ENCODE data around the gene RBMS3. TPM values are rescaled to one million over a fixed set of nuclear protein-coding genes. Genes with fewer than 3 reads are reported as not detected.

Gene RBMS3
- total and polyA plus RNA-seq, 2 of the 8 experiments (the other 6 are each of a cell fraction or from before 2014, with no cell fraction given) = 3.7 to 6.9 TPM

DNA sequence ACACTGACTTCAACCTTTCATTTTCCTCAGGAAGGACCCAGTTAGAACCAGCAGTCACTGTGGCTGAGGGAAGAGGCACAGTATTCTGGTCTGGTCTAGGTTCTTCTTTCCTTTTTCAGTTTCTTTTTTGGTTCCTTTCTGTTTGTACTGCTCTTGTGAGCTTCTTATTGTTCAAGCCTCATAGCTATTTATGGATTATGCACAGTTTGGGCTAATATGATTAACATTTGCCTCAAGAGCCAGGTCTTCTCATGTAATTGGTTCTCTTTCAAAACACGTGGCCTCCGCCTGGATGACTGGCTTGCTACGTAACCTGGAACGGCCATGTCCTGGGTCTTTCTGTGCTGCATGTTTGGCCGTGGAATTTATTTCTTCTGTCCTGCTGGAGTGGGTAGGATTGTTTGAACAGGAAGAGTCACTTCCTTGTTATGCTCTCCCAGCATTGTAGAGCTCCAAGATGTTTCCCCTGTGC is 43.3 kb downstream of the RBMS3 start:
- H3K4me1 ChIP-seq (replicated peaks in 1 of 4; ENCODE audit: control insufficient read depth in 3 of 4, insufficient read depth in 4 of 4, low read length in 3 of 4) = no peaks in the 10 kb centered on the region
- H3K9me3 ChIP-seq (ENCODE audit: insufficient read depth in 2 of 2, low read depth in 1 of 2, low read length in 1 of 2) = no peaks in the 10 kb centered on the region
- no peak overlapping the region for H2BK120ac ChIP-seq (replicated peaks; ENCODE audit: low read depth, low read length)
- no peak overlapping the region for H2BK5ac ChIP-seq (ENCODE audit: low read depth, low read length)
- H3K23ac ChIP-seq (ENCODE audit: insufficient read length) = no peak overlapping the region
- no peaks in the 10 kb centered on the region for H3K36me3 ChIP-seq (ENCODE audit: control insufficient read depth in 2 of 4, insufficient read depth in 4 of 4, low read length in 3 of 4)
- H2BK20ac ChIP-seq (ENCODE audit: low read length) = no peak overlapping the region
- H2BK15ac ChIP-seq (ENCODE audit: low read length) = no peak overlapping the region; the same call in 1 of the 2 replicates
- H2BK12ac ChIP-seq (ENCODE audit: low read depth, low read length) = peak overlapping the region; percentile 54; the same call in 1 of the 2 replicates
- WGBS, 2 experiments (ENCODE audit: extremely low coverage in 1 of 2, insufficient coverage in 1 of 2, insufficient read length in 1 of 2, insufficient replicate concordance in 2 of 2, low coverage in 1 of 2, low lambda C conversion rate in 2 of 2, missing lambda C conversion rate in 1 of 2) = 98% methylated on average over 5 of the region's 5 CpGs; no CpG with 5 or more reads in 1 of the 2 experiments
- no peak overlapping the region for H4K8ac ChIP-seq (ENCODE audit: extremely low read depth, insufficient read depth, low read length)
- no peak for DNase-seq (ENCODE audit: low read depth in 1 of 2, low spot score in 2 of 2)
- no peak overlapping the region for H3K4ac ChIP-seq (replicated peaks; ENCODE audit: insufficient read length, low read depth, low read length)
- no peaks in the 10 kb centered on the region for H3K23me2 ChIP-seq (ENCODE audit: low read depth, low read length)
- POLR2A ChIA-PET (ENCODE audit: partially characterized antibody) = no interaction called here
- H3K79me2 ChIP-seq (ENCODE audit: control insufficient read depth in 1 of 2, insufficient read depth in 2 of 2, low read length in 2 of 2) = no peaks in the 10 kb centered on the region
- H3K27ac ChIP-seq (ENCODE audit: low read depth, low read length) = no peak overlapping the region
- H3K9ac ChIP-seq (replicated peaks in 1 of 4; ENCODE audit: extremely low read depth in 1 of 4, low read depth in 3 of 4, low read length in 3 of 4) = no peak overlapping the region
- no peak overlapping the region for H4K91ac ChIP-seq (replicated peaks; ENCODE audit: insufficient read length, low read length)
- 0 out of 2 replicates have a peak overlapping the region, but pooled peaks have one; percentile 13 for H2AFZ ChIP-seq (ENCODE audit: low read length)
- no peak overlapping the region for H3K56ac ChIP-seq (replicated peaks; ENCODE audit: insufficient read length, low read depth, low read length)
- TF ChIP-seq CTBP2 (IDR thresholded peaks at IDR 0.05; ENCODE audit: borderline replicate concordance, insufficient read depth, insufficient read length, low read length) = no peak
- TF ChIP-seq BRCA1 (IDR thresholded peaks at IDR 0.05; ENCODE audit: low read depth, low read length) = no peak
- TF ChIP-seq TCF12 (IDR thresholded peaks at IDR 0.05; ENCODE audit: low read depth, low read length) = no peak
- TF ChIP-seq TAF1 (IDR thresholded peaks at IDR 0.05; ENCODE audit: low read depth, low read length) = no peak
- TF ChIP-seq TBP (IDR thresholded peaks at IDR 0.05; ENCODE audit: low read depth, low read length) = no peak
- TF ChIP-seq KDM1A (IDR thresholded peaks at IDR 0.05; ENCODE audit: borderline replicate concordance, low read length) = no peak
- no peak overlapping the region for H4K5ac ChIP-seq (ENCODE audit: insufficient read length, low read depth, low read length)
- no peak for FAIRE-seq
- CTCF ChIA-PET (ENCODE audit: partially characterized antibody) = interaction anchor here (0.6 to 0.7 kb wide), 3 partner anchors 171 to 760 kb away, joined by 3 read pairs; no protein-coding TSS in a partner anchor
- H3K14ac ChIP-seq (ENCODE audit: insufficient read length) = no peak overlapping the region
- H3K79me1 ChIP-seq (ENCODE audit: low read depth, low read length) = no peaks in the 10 kb centered on the region
- H3K4me2 ChIP-seq (ENCODE audit: insufficient read depth in 1 of 2, low read depth in 2 of 2, low read length in 2 of 2) = no peak overlapping the region
- H3K18ac ChIP-seq (ENCODE audit: extremely low read depth, low read length) = no peak overlapping the region
- no peak overlapping the region for H2AK5ac ChIP-seq (ENCODE audit: low read depth, low read length)
- H3K27me3 ChIP-seq (replicated peaks in 1 of 4; ENCODE audit: control insufficient read depth in 3 of 4, extremely low read depth in 1 of 4, insufficient read depth in 3 of 4, low read length in 3 of 4) = no peaks in the 10 kb centered on the region
- no peak overlapping the region for H3K4me3 ChIP-seq (ENCODE audit: extremely low read depth in 1 of 4, insufficient read depth in 2 of 4, low read depth in 3 of 4, low read length in 4 of 4)
- no peaks in the 10 kb centered on the region for H4K20me1 ChIP-seq (replicated peaks in 1 of 2; ENCODE audit: control insufficient read depth in 1 of 2, insufficient read depth in 2 of 2, low read length in 2 of 2)
